IMR-90 (cell line): Measurements from ENCODE around the gene CIAO2B. TPM values are rescaled to one million over a fixed set of nuclear protein-coding genes. Genes with fewer than 3 reads are reported as not detected.

Experiments used
- ATAC-seq: fragments of 200-7000 bp; cut with Tn5 transposase; 2 replicates; pipeline ENCODE4 v1.9.1; 2020; ENCODE audit warnings: low read depth, mild to moderate bottlenecking, moderate library complexity
- BruUV-seq: library from RNA; stranded (reverse); fragments of 400-500 nt; replicated peaks from 2 replicates; lab custom pipeline; 2021; lab: Mats Ljungman, UMichigan
- CTCF ChIA-PET: fragments of 300-600 bp; formaldehyde crosslinking; extraction: SDS; loops from one replicate; lab custom pipeline; 2021; ENCODE audit warnings: antibody characterized with exemption; lab: Yijun Ruan, JAX
- POLR2A ChIA-PET: fragments of 300-600 bp; sonication (Branson Sonifier 250); formaldehyde crosslinking; loops from one replicate; lab custom pipeline; 2022; ENCODE audit warnings: antibody characterized with exemption; ENCODE audit not compliant: unreplicated experiment; lab: Charles Lee
- DNase-seq: peaks from one replicate; pipeline ENCODE4 v3.0.0; 2013
- H2AFZ ChIP-seq: replicated peaks from 2 replicates; pipeline ENCODE3; 2013; ENCODE audit warnings: low read length, mild to moderate bottlenecking; ENCODE audit not compliant: poor library complexity
- H2AK5ac ChIP-seq: 2 replicates; pipeline ENCODE4 v1.6.1; 2013; ENCODE audit warnings: low read depth, low read length, inconsistent platforms
- H2AK9ac ChIP-seq: replicated peaks from 2 replicates; pipeline ENCODE3; 2013; ENCODE audit warnings: mild to moderate bottlenecking, low read depth, low read length, moderate library complexity; ENCODE audit not compliant: poor library complexity
- H2BK120ac ChIP-seq: 2 replicates; pipeline ENCODE4 v1.6.1; 2013; ENCODE audit warnings: low read depth, low read length, inconsistent platforms
- H2BK15ac ChIP-seq: 3 replicates; pipeline ENCODE4 v1.6.1; 2013; ENCODE audit warnings: low read depth, low read length, inconsistent platforms
- H2BK20ac ChIP-seq: 2 replicates; pipeline ENCODE4 v1.6.1; 2013; ENCODE audit warnings: low read depth, mild to moderate bottlenecking, inconsistent platforms, low read length, moderate library complexity
- H2BK5ac ChIP-seq: 2 replicates; pipeline ENCODE4 v1.6.1; 2013; ENCODE audit warnings: mild to moderate bottlenecking, low read depth, low read length, inconsistent platforms; ENCODE audit not compliant: poor library complexity, severe bottlenecking
- H3K14ac ChIP-seq: replicated peaks from 2 replicates; pipeline ENCODE4 v1.6.1; 2013; ENCODE audit warnings: low read depth, low read length, inconsistent platforms
- H3K18ac ChIP-seq: 2 replicates; pipeline ENCODE4 v1.6.1; 2013; ENCODE audit warnings: low read depth, low read length, control low read depth
- H3K23ac ChIP-seq: 2 replicates; pipeline ENCODE4 v1.6.1; 2013; ENCODE audit warnings: low read depth, low read length, inconsistent platforms
- H3K27ac ChIP-seq: 2 replicates; pipeline ENCODE4 v1.5.1; 2013; ENCODE audit warnings: mild to moderate bottlenecking, control low read depth, low read length; ENCODE audit not compliant: insufficient read depth
- H3K27me3 ChIP-seq: 2 replicates; pipeline ENCODE4 v1.6.1; 2013; ENCODE audit warnings: low read length; ENCODE audit not compliant: control insufficient read depth, insufficient read depth
- H3K36me3 ChIP-seq: 2 replicates; pipeline ENCODE4 v1.6.1; 2013; ENCODE audit warnings: low read length, mixed read lengths; ENCODE audit not compliant: control insufficient read depth, insufficient read depth
- H3K4ac ChIP-seq: 2 replicates; pipeline ENCODE4 v1.6.1; 2013; ENCODE audit warnings: low read depth, low read length, inconsistent platforms
- H3K4me1 ChIP-seq: 2 replicates; pipeline ENCODE4 v1.6.1; 2013; ENCODE audit warnings: low read length, mixed read lengths; ENCODE audit not compliant: control insufficient read depth, insufficient read depth
- H3K4me2 ChIP-seq: 2 replicates; pipeline ENCODE4 v1.6.1; 2013; ENCODE audit warnings: low read depth, mild to moderate bottlenecking, control low read depth, low read length, moderate library complexity
- H3K4me3 ChIP-seq: 2 replicates; pipeline ENCODE4 v1.5.1; 2013; ENCODE audit warnings: low read depth, mild to moderate bottlenecking, control low read depth, low read length, moderate library complexity; ENCODE audit not compliant: insufficient read depth
- H3K56ac ChIP-seq: 2 replicates; pipeline ENCODE4 v1.6.1; 2013; ENCODE audit warnings: low read length, inconsistent platforms; ENCODE audit not compliant: insufficient read depth; ENCODE audit errors: extremely low read depth
- H3K79me1 ChIP-seq, 2 experiments: 2 replicates each; pipeline ENCODE4 v1.6.1; 2013; ENCODE audit warnings: low read length in 2 of 2, inconsistent platforms in 1 of 2, low read depth in 1 of 2
- H3K9ac ChIP-seq: 2 replicates; pipeline ENCODE4 v1.6.1; 2013; ENCODE audit warnings: low read depth, low read length, control low read depth
- H3K9me1 ChIP-seq: 2 replicates; pipeline ENCODE4 v1.6.1; 2013; ENCODE audit warnings: low read length, inconsistent platforms; ENCODE audit not compliant: insufficient read depth
- H3K9me3 ChIP-seq: 2 replicates; pipeline ENCODE4 v1.6.1; 2013; ENCODE audit warnings: low read length; ENCODE audit not compliant: control insufficient read depth, insufficient read depth
- H4K20me1 ChIP-seq: 2 replicates; pipeline ENCODE4 v1.6.1; 2013; ENCODE audit warnings: low read length, inconsistent platforms; ENCODE audit not compliant: insufficient read depth
- H4K5ac ChIP-seq: 2 replicates; pipeline ENCODE4 v1.6.1; 2013; ENCODE audit warnings: mild to moderate bottlenecking, low read depth, low read length, control low read depth
- H4K8ac ChIP-seq, 2 experiments: 2 replicates each; pipeline ENCODE4 v1.6.1; 2013; ENCODE audit warnings: low read depth in 2 of 2, low read length in 2 of 2, control low read depth in 1 of 2, inconsistent platforms in 1 of 2
- H4K91ac ChIP-seq: 2 replicates; pipeline ENCODE4 v1.6.1; 2013; ENCODE audit warnings: low read depth, low read length, inconsistent platforms; ENCODE audit not compliant: insufficient read depth
- BHLHE40 ChIP-seq: fragments of 150-350 bp; IDR thresholded peaks from 2 replicates; pipeline ENCODE4 v1.6.1; 2016; ENCODE audit warnings: mild to moderate bottlenecking, low read depth, low read length
- CEBPB ChIP-seq: IDR thresholded peaks from 2 replicates; pipeline ENCODE4 v1.6.1; 2012; ENCODE audit warnings: low read depth, low read length, improper control_type of control experiment
- CHD1 ChIP-seq: IDR thresholded peaks from 2 replicates; pipeline ENCODE4 v1.6.1; 2012; ENCODE audit warnings: low read depth, low read length, improper control_type of control experiment
- CTCF ChIP-seq: conservative IDR thresholded peaks from 2 replicates; pipeline ENCODE4 v1.5.1; 2012; ENCODE audit warnings: mild to moderate bottlenecking, low read depth, low read length, improper control_type of control experiment
- ELK1 ChIP-seq: fragments of 150-350 bp; IDR thresholded peaks from 2 replicates; pipeline ENCODE4 v1.6.1; 2016; ENCODE audit warnings: low read depth, mild to moderate bottlenecking, low read length, moderate library complexity, borderline replicate concordance
- FOS ChIP-seq: fragments of 150-350 bp; IDR thresholded peaks from 2 replicates; pipeline ENCODE4 v1.6.1; 2016; ENCODE audit warnings: low read depth, low read length
- MAFK ChIP-seq: IDR thresholded peaks from 2 replicates; pipeline ENCODE4 v1.6.1; 2012; ENCODE audit warnings: low read depth, low read length, improper control_type of control experiment
- MAZ ChIP-seq: IDR thresholded peaks from 2 replicates; pipeline ENCODE4 v1.6.1; 2012; ENCODE audit warnings: low read depth, mild to moderate bottlenecking, low read length, improper control_type of control experiment, moderate library complexity, borderline replicate concordance
- MXI1 ChIP-seq: IDR thresholded peaks from 2 replicates; pipeline ENCODE4 v1.6.1; 2012; ENCODE audit warnings: low read depth, mild to moderate bottlenecking, low read length, moderate library complexity, borderline replicate concordance
- NFE2L2 ChIP-seq: fragments of 150-350 bp; IDR thresholded peaks from 2 replicates; pipeline ENCODE4 v1.6.1; 2016; ENCODE audit warnings: low read depth, mild to moderate bottlenecking, low read length
- POLR2A ChIP-seq: IDR thresholded peaks from 2 replicates; pipeline ENCODE4 v1.6.1; 2012; ENCODE audit warnings: mild to moderate bottlenecking, low read depth, low read length
- RAD21 ChIP-seq: IDR thresholded peaks from 2 replicates; pipeline ENCODE4 v1.6.1; 2012; ENCODE audit warnings: low read length, improper control_type of control experiment
- RCOR1 ChIP-seq: IDR thresholded peaks from 2 replicates; pipeline ENCODE4 v1.6.1; 2012; ENCODE audit warnings: mild to moderate bottlenecking, low read length, improper control_type of control experiment; ENCODE audit not compliant: insufficient replicate concordance
- RFX5 ChIP-seq: IDR thresholded peaks from 2 replicates; pipeline ENCODE4 v1.8.0; 2012; ENCODE audit warnings: low read depth, mild to moderate bottlenecking, low read length, moderate library complexity
- SMC3 ChIP-seq: fragments of 150-350 bp; IDR thresholded peaks from 2 replicates; pipeline ENCODE4 v1.6.1; 2016; ENCODE audit warnings: low read depth, mild to moderate bottlenecking, antibody characterized with exemption, low read length, moderate library complexity
- USF2 ChIP-seq: fragments of 150-350 bp; IDR thresholded peaks from 2 replicates; pipeline ENCODE4 v1.6.1; 2017; ENCODE audit warnings: mild to moderate bottlenecking, antibody characterized with exemption, low read length, low read depth
- WGBS, 2 experiments: methylation state at CpG; one replicate each; pipeline versions ENCODE4 v1.1.5 to v1.1.7; 2013; ENCODE audit warnings: missing lambda C conversion rate in 2 of 2; ENCODE audit not compliant: insufficient read length in 1 of 2; ENCODE audit errors: extremely low coverage in 2 of 2; 5-methylcytosine and 5-hydroxymethylcytosine counted together
- dilution Hi-C: fragments of 300-500 bp; cut with HindIII; formaldehyde crosslinking; loops from one replicate; pipeline ENCODE4 v1.14.3; 2018; ENCODE audit warnings: low sequenced_read_pairs; ENCODE audit not compliant: unreplicated experiment
- in situ Hi-C: fragments of 300-500 bp; cut with MboI; formaldehyde crosslinking; loops from 3 replicates; pipeline ENCODE4 v1.14.3; 2019; ENCODE audit warnings: low sequenced_read_pairs, inconsistent platforms, mixed read lengths
- intact Hi-C: fragments of 100-400 bp; cut with micrococcal nuclease; formaldehyde crosslinking; loops from 2 replicates; pipeline ENCODE4 v1.10.0; 2022
- polyA plus RNA-seq, 3 experiments: library from polyadenylated mRNA; depleted of rRNA; stranded (reverse); fragments of >200 nt; gene quantifications; 2 replicates each; pipeline ENCODE4 v1.2.3, GENCODE V29; 2012; ENCODE audit warnings: low replicate concordance in 1 of 3
- total RNA-seq: library from RNA; depleted of rRNA; stranded (reverse); fragments of >200 nt; gene quantifications from 2 replicates; pipeline ENCODE4 v1.2.3, GENCODE V29; 2012

The CIAO2B gene
- total and polyA plus RNA-seq, 2 of the 4 experiments (the other 2 are of a cell fraction): 148 to 234 TPM

GRCh38 chr16:66916518-66916917, 17.7 kb downstream of the CIAO2B start:
- BruUV-seq: no TSS peak
- Histone ChIP-seq H3K23ac (no peak overlapping the region), H3K18ac (no peak overlapping the region), H2AK9ac (no peak overlapping the region), H3K9ac (no peak overlapping the region), H2AK5ac (no peak overlapping the region), H2AFZ (no peak overlapping the region), H3K27me3 (peaks cover 45% of the 10 kb centered on the region), H3K9me1 (no peaks in the 10 kb centered on the region), H3K4me1 (no peaks in the 10 kb centered on the region), H2BK20ac (no peak overlapping the region), H3K9me3 (no peaks in the 10 kb centered on the region), H4K20me1 (no peaks in the 10 kb centered on the region), H2BK5ac (no peak overlapping the region), H3K4me2 (no peak overlapping the region), H2BK120ac (no peak overlapping the region), H3K36me3 (no peaks in the 10 kb centered on the region), H2BK15ac (no peak overlapping the region), H3K4ac (no peak overlapping the region), H3K27ac (no peak overlapping the region), H3K56ac (no peak overlapping the region), H3K4me3 (no peak overlapping the region), H3K14ac (no peak overlapping the region), H3K79me1 (no peaks in the 10 kb centered on the region), H4K91ac (no peak overlapping the region), H4K8ac (no peak overlapping the region), H4K5ac (no peak overlapping the region)
- ChIA-PET CTCF (no interaction called here), POLR2A (no interaction called here)
- no peak for ATAC-seq
- no peak for DNase-seq
- dilution Hi-C loops (no loop called here), in situ Hi-C loops (no loop called here), intact Hi-C loops (no loop called here)
- no peak for TF ChIP-seq BHLHE40
- TF ChIP-seq RCOR1: no peak
- TF ChIP-seq RAD21: no peak
- no peak for TF ChIP-seq MXI1
- TF ChIP-seq FOS: no peak
- TF ChIP-seq RFX5: no peak
- no peak for TF ChIP-seq CEBPB
- no peak for TF ChIP-seq MAZ
- no peak for TF ChIP-seq CHD1
- TF ChIP-seq NFE2L2: no peak
- no peak for TF ChIP-seq POLR2A
- TF ChIP-seq MAFK: no peak
- TF ChIP-seq CTCF: no peak
- no peak for TF ChIP-seq ELK1
- no peak for TF ChIP-seq USF2
- TF ChIP-seq SMC3: no peak
- WGBS, 2 experiments: 100% methylated on average over 3 of the region's 6 CpGs; no CpG with 5 or more reads in 1 of the 2 experiments
